Epithelial cell of esophagus (primary cell): ENCODE measurements around the gene DERL3.

Experiments
- DNase-seq: peaks from one replicate; pipeline ENCODE4 v3.0.0; 2010; ENCODE audit warnings: low read depth
- H3K4me3 ChIP-seq: 2 replicates; pipeline ENCODE4 v1.5.1; 2011; ENCODE audit warnings: mild to moderate bottlenecking, low read length, control low read depth
- CTCF ChIP-seq: IDR thresholded peaks from 2 replicates; pipeline ENCODE4 v1.5.1; 2011; ENCODE audit warnings: low read depth, mild to moderate bottlenecking, low read length, control low read depth, inconsistent platforms; ENCODE audit not compliant: insufficient read depth; ENCODE audit errors: missing control alignments

DERL3 gene

GRCh38 chr22:23845265-23846080 lies 6.7 kb upstream of the DERL3 start:
- TF ChIP-seq CTCF: no peak
- no peak for DNase-seq

GRCh38 chr22:23844739-23845202 lies 6.0 kb upstream of the DERL3 start:
- no peak for DNase-seq

More at GRCh38 chr22:23845265-23846080, 6.7 kb upstream of the DERL3 start:
- no peak overlapping the region for H3K4me3 ChIP-seq

GRCh38 chr22:23842599-23842998 lies 3.8 kb upstream of the DERL3 start:
- DNase-seq: no peak
- no peak for TF ChIP-seq CTCF
- no peak overlapping the region for H3K4me3 ChIP-seq

More at GRCh38 chr22:23844739-23845202, 6.0 kb upstream of the DERL3 start:
- H3K4me3 ChIP-seq: no peak overlapping the region
- TF ChIP-seq CTCF: no peak

GRCh38 chr22:23841736-23842445 lies 3.1 kb upstream of the DERL3 start:
- DNase-seq: no peak
- TF ChIP-seq CTCF: no peak
- no peak overlapping the region for H3K4me3 ChIP-seq

- no peak for TF ChIP-seq CTCF
- DNase-seq: no peak
- no peak overlapping the region for H3K4me3 ChIP-seq
These were observed 2.5 kb upstream of the DERL3 start for GRCh38 chr22:23841292-23841691.

GRCh38 chr22:23840026-23840425 lies 1.2 kb upstream of the DERL3 start:
- DNase-seq: no peak
- H3K4me3 ChIP-seq: no peak overlapping the region
- no peak for TF ChIP-seq CTCF
